MM.1S (cell line): ENCODE results near the gene HIVEP1.

Experiments used
- DNase-seq: peaks from one replicate; pipeline ENCODE4 v3.0.0-alpha.2; 2015
- H2AFZ ChIP-seq: fragments of 300-600 bp; sonication (generic); 2 replicates; pipeline ENCODE4 v1.6.0; 2016; ENCODE audit warnings: antibody characterized with exemption, low read length
- H3F3A ChIP-seq: fragments of 300-600 bp; sonication (generic); 2 replicates; pipeline ENCODE4 v1.6.1; 2016; ENCODE audit warnings: mild to moderate bottlenecking, antibody characterized with exemption, low read length, moderate library complexity, mixed read lengths; ENCODE audit not compliant: insufficient read depth
- H3K27ac ChIP-seq: fragments of 300-600 bp; sonication (generic); 2 replicates; pipeline ENCODE4 v1.5.1; 2016; ENCODE audit warnings: mild to moderate bottlenecking, low read length
- H3K27me3 ChIP-seq: fragments of 300-600 bp; sonication (generic); replicated peaks from 2 replicates; pipeline ENCODE4 v1.6.0; 2016; ENCODE audit warnings: low read length; ENCODE audit not compliant: insufficient read depth
- H3K36me3 ChIP-seq: fragments of 300-600 bp; sonication (generic); replicated peaks from 2 replicates; pipeline ENCODE4 v1.6.1; 2016; ENCODE audit warnings: mild to moderate bottlenecking, low read length, mixed read lengths; ENCODE audit not compliant: insufficient read depth
- H3K4me1 ChIP-seq: fragments of 300-600 bp; sonication (generic); 2 replicates; pipeline ENCODE4 v1.6.1; 2016; ENCODE audit warnings: low read length, mixed read lengths
- H3K4me2 ChIP-seq: fragments of 300-600 bp; sonication (generic); 2 replicates; pipeline ENCODE4 v1.6.0; 2016; ENCODE audit warnings: low read depth, low read length
- H3K4me3 ChIP-seq: fragments of 300-600 bp; sonication (generic); 2 replicates; pipeline ENCODE4 v1.5.1; 2016; ENCODE audit warnings: low read length, mixed read lengths
- H3K79me2 ChIP-seq: fragments of 300-600 bp; sonication (generic); 2 replicates; pipeline ENCODE4 v1.6.1; 2016; ENCODE audit warnings: mixed run types, low read length, mixed read lengths
- H3K9ac ChIP-seq: fragments of 300-600 bp; sonication (generic); 2 replicates; pipeline ENCODE4 v1.6.1; 2016; ENCODE audit warnings: low read length, mixed read lengths
- H3K9me2 ChIP-seq: fragments of 300-600 bp; sonication (generic); replicated peaks from 2 replicates; pipeline ENCODE4 v1.6.1; 2016; ENCODE audit warnings: mild to moderate bottlenecking, low read length, mixed read lengths; ENCODE audit not compliant: insufficient read depth
- H3K9me3 ChIP-seq: fragments of 300-600 bp; sonication (generic); replicated peaks from 2 replicates; pipeline ENCODE4 v1.6.1; 2016; ENCODE audit warnings: mild to moderate bottlenecking, low read length, mixed read lengths; ENCODE audit not compliant: insufficient read depth
- H4K20me1 ChIP-seq: fragments of 300-600 bp; sonication (generic); 2 replicates; pipeline ENCODE4 v1.6.1; 2016; ENCODE audit warnings: mild to moderate bottlenecking, low read length, moderate library complexity, mixed read lengths; ENCODE audit not compliant: insufficient read depth
- EZH2 ChIP-seq: fragments of 300-600 bp; sonication (generic); optimal IDR thresholded peaks from 2 replicates; pipeline ENCODE3; 2017; ENCODE audit warnings: low read depth, mild to moderate bottlenecking, antibody characterized with exemption, low read length, mixed read lengths
- EZH2phosphoT487 ChIP-seq: fragments of 300-600 bp; sonication (generic); IDR thresholded peaks from 2 replicates; pipeline ENCODE4 v1.6.1; 2018; ENCODE audit warnings: antibody characterized with exemption, low read length
- TF ChIP-seq, protein P1 (sequence below): fragments of 300-600 bp; sonication (generic); IDR thresholded peaks from 2 replicates; pipeline ENCODE4 v1.5.1; 2016; ENCODE audit warnings: antibody characterized with exemption, low read length, mixed read lengths

Gene HIVEP1

DNA sequence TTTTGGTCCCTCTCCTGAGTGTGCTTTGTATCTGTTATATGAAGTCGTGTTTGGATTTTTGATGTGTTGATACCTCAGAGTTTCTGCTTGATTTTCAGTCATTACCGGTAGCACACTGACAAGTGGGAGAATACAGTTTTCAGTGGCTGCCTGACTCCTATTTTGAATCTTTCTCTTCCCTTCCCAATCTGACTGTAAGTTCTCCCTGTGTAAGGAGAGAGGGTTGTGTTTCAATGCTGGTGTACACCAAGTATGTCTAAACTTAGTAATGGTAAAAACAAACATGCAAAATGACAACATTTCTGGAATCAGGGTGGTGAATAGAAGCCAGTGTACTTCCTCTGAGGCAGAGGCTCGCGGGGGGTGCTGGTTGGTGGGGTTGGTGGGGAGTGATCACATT lies 103.4 kb downstream of the HIVEP1 start:
- Histone ChIP-seq H2AFZ (no peak overlapping the region), H3K36me3 (peaks cover 4% of the 10 kb centered on the region), H3K27ac (no peak overlapping the region), H3K4me2 (no peak overlapping the region), H4K20me1 (no peaks in the 10 kb centered on the region), H3F3A (peaks cover 10% of the 10 kb centered on the region), H3K27me3 (no peaks in the 10 kb centered on the region), H3K79me2 (peaks cover 20% of the 10 kb centered on the region), H3K9me3 (no peaks in the 10 kb centered on the region), H3K9ac (no peak overlapping the region), H3K4me3 (no peak overlapping the region), H3K9me2 (no peaks in the 10 kb centered on the region), H3K4me1 (peaks cover 34% of the 10 kb centered on the region)
- TF ChIP-seq EZH2 (no peak), EZH2phosphoT487 (no peak)
- TF ChIP-seq, protein P1, sequence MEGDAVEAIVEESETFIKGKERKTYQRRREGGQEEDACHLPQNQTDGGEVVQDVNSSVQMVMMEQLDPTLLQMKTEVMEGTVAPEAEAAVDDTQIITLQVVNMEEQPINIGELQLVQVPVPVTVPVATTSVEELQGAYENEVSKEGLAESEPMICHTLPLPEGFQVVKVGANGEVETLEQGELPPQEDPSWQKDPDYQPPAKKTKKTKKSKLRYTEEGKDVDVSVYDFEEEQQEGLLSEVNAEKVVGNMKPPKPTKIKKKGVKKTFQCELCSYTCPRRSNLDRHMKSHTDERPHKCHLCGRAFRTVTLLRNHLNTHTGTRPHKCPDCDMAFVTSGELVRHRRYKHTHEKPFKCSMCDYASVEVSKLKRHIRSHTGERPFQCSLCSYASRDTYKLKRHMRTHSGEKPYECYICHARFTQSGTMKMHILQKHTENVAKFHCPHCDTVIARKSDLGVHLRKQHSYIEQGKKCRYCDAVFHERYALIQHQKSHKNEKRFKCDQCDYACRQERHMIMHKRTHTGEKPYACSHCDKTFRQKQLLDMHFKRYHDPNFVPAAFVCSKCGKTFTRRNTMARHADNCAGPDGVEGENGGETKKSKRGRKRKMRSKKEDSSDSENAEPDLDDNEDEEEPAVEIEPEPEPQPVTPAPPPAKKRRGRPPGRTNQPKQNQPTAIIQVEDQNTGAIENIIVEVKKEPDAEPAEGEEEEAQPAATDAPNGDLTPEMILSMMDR: no peak
- DNase-seq: no peak

DNA sequence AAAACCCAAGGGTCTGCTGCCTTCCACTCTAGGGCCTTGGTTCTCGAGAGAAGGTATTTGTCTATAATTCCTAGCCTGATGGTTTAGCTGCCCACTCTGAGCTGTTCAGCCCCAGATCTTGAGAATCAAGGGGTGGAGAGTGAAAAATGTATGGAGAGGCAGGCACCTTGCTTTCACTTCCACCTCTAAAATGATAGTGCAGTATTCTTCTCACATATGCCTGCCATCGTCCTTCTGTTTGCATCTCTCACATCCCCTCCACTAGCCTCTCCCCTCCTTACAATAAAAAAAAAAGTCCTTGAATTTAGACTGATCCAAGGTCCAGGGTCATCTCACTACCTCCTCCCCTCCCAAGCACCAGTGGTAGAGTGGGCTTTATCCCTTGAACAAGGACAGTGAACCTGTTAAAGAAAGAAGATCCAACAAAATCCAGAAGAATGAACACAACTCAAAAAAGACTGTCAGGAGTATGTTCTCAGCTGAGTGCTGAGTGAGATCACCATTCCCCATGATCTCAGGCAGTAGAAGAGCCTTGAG lies 104.2 kb downstream of the HIVEP1 start:
- Histone ChIP-seq H2AFZ (no peak overlapping the region), H3K4me3 (no peak overlapping the region), H3K79me2 (peaks cover 19% of the 10 kb centered on the region)

DNA sequence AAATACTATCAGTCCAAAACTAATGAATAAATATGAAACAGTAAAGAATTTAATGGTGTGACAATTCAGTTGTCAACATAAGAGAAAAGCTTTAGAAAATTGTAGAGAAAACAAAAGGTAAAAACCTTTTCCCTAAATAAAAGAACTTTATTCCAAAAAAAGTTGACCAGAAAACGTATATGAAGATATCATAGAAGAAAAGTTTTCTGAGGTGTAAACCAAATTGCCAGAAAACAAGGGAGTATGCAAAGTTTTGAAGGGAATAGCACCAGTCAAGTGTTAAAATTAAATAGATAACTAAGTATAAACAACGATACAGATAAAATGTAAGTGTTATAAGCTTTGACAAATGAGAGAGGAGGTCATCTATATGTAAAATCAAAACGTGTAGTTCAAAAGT lies 104.9 kb downstream of the HIVEP1 start:
- Histone ChIP-seq H2AFZ (no peak overlapping the region), H3K27me3 (no peaks in the 10 kb centered on the region), H3K4me2 (no peak overlapping the region), H3K9me2 (no peaks in the 10 kb centered on the region), H3K36me3 (peaks cover 9% of the 10 kb centered on the region), H3K27ac (no peak overlapping the region), H4K20me1 (no peaks in the 10 kb centered on the region), H3F3A (peaks cover 9% of the 10 kb centered on the region), H3K9me3 (no peaks in the 10 kb centered on the region), H3K9ac (no peak overlapping the region), H3K79me2 (peaks cover 16% of the 10 kb centered on the region; the same call in 1 of the 2 replicates), H3K4me3 (no peak overlapping the region), H3K4me1 (peaks cover 23% of the 10 kb centered on the region)
- DNase-seq: no peak
- no peak for TF ChIP-seq EZH2
- no peak for TF ChIP-seq EZH2phosphoT487
- TF ChIP-seq, protein P1: no peak

More for the DNA sequence above, 104.2 kb downstream of the HIVEP1 start:
- peaks cover 25% of the 10 kb centered on the region for H3K4me1 ChIP-seq
- H3K36me3 ChIP-seq: peaks cover 9% of the 10 kb centered on the region
- peaks cover 9% of the 10 kb centered on the region for H3F3A ChIP-seq
- no peaks in the 10 kb centered on the region for H3K27me3 ChIP-seq
- no peak overlapping the region for H3K4me2 ChIP-seq
- no peak for DNase-seq
- peak overlapping the region; percentile 7; the same call in 1 of the 2 replicates for H3K27ac ChIP-seq
- H4K20me1 ChIP-seq: no peaks in the 10 kb centered on the region
- H3K9ac ChIP-seq: no peak overlapping the region
- no peaks in the 10 kb centered on the region for H3K9me3 ChIP-seq
- TF ChIP-seq, protein P1: no peak
- TF ChIP-seq EZH2 (no peak), EZH2phosphoT487 (no peak)
- H3K9me2 ChIP-seq: no peaks in the 10 kb centered on the region
